Measurements from ENCODE around the gene CRACR2A.

Gene CRACR2A

DNA sequence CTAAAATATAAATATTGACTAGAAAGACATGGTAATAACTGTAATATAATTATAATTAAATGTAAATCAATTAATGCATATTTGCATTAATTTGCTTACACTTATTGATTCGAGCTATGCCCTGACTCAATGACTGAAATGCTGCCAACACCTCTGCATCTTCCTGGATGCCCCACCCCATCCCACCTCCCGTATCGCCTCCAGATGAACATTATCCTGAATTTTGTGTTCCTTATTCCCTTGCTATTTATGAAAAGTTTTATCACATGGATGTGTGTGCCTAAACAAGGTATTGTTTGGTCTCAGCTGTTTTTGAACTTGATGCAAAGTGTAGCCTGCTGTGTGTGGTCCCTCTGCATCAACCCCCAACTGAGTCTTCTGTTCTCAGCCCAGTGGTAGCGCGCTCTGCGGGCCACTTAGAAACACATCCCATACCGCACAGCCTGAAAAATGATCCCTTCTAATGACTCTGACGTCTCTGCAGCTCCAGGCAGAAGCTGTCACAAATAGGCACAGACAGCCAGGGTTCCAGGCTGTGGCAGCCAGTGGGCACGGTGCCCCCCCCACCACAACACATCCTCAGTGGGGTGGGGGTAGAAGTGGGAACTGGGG is 165.4 kb downstream of the CRACR2A start:
- TF ChIP-seq, protein P1, sequence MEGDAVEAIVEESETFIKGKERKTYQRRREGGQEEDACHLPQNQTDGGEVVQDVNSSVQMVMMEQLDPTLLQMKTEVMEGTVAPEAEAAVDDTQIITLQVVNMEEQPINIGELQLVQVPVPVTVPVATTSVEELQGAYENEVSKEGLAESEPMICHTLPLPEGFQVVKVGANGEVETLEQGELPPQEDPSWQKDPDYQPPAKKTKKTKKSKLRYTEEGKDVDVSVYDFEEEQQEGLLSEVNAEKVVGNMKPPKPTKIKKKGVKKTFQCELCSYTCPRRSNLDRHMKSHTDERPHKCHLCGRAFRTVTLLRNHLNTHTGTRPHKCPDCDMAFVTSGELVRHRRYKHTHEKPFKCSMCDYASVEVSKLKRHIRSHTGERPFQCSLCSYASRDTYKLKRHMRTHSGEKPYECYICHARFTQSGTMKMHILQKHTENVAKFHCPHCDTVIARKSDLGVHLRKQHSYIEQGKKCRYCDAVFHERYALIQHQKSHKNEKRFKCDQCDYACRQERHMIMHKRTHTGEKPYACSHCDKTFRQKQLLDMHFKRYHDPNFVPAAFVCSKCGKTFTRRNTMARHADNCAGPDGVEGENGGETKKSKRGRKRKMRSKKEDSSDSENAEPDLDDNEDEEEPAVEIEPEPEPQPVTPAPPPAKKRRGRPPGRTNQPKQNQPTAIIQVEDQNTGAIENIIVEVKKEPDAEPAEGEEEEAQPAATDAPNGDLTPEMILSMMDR (conservative IDR thresholded peaks at IDR 0.05) = no peak
- H3K27ac ChIP-seq = no peak overlapping the region

DNA sequence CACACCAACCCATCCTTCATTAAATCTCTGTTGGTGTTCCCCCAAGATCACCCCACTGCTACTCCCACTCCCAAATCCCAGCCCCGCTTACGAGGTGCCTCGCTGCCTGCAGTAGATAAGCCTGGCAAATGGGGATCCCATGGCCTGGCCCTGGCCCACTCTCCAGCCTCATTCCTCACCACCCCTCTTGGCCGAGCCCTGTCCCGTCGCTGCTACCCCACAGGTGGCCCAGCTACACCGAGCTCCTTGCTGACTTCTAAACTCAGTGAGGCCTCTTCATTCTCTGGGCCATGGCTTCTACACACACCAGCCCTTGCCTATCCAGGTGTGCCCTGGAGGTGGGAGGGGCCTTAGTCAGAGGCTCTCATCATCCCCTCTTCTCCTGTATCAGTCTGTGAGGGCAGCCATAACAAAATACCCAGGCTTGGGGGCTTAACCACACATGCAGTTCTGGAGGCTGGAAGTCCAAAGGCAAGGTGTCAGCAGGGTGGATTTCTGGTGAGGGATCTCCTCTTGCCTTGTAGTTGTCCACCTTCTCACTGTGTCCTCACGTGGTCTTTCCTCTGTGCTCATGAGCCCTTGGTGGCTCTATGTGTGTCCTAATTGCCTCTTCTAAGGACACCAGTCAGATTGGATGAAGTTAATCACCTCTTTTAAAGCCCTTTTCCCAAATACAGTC is 169.1 kb downstream of the CRACR2A start:
- no peak overlapping the region for H3K27ac ChIP-seq
- TF ChIP-seq, protein P1 (conservative IDR thresholded peaks at IDR 0.05) = no peak

DNA sequence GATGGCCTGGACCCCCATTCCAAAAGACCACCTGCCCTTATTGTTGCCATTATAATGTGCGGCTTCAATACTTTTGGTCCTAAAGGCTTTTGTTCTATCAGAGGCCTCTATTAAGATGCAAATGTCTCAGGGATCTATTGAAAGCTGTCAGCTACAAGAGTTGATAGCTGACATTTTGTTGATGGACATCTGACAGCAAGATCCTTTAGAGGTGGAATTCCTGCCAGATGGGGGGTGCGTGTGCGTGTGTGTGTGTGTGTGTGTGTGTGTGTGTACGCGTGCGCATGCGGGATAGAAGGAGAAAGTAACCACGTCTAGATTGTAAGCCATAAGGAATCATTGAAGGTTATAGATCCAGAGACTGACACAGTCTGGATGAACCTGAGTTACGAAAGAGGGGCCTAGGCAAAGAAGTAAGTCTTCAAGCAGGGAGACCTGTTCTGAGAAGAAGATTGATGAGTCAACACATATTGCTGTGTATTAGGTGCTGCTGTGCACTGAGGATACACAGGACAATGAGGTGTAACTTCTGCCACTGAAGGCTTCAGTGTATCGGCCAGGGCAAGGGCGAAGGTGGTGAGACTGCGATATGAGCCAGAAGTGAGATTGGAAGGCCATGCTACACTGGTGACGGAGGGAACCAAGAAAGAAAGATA is 172.7 kb downstream of the CRACR2A start:
- H3K27ac ChIP-seq = no peak overlapping the region
- TF ChIP-seq, protein P1 (conservative IDR thresholded peaks at IDR 0.05) = no peak

DNA sequence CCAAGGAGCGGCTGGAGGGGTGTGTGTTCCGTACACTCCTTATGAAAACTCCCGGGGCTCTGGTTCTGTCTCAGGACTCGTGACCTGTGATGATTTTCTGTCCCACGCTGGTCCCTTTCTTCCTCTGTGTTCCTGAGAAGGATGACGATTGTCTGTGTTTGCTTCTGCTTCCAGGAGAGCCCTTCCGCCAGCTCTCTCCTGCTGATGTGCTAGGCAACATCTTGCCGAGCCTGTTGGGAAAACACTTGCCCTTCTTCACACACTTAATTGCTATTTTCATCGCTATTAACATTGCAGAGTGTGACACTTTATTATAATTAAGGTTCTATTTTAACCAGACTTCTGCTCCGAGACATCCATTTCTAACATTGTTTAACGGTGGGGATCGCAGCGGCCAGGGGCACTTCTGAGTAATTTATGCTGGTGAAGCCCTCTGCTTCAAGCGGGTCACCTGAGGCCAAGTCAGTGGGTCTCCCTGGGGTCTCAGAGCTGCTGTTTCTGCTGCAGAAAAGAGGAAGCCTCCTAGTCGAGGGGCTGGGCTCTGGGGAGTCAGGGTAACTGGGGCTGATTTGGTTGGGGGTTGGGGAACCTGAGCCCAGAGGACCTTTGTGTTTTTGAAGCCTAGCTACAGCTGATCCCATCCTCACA is 173.3 kb downstream of the CRACR2A start:
- no peak overlapping the region for H3K27ac ChIP-seq
- TF ChIP-seq, protein P1 (conservative IDR thresholded peaks at IDR 0.05) = no peak

DNA sequence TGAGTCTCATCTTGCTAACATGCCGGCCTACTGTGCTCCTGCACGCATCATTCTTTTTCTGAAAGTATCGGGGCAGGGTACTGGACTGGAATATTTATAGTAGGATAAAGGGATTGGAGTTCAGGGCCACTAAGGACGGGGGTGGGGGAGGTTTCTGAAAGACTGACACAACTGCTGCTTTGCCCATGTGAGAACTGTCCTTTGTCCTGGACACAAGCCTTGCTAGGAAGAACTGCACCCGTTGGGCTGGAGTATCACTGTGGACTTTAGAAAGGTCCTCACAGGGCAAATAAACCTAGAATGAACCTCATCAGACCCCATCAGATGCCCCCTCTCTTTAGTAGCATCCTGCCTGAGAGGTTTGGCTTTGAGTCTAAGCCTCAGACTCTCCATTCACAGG is 174.4 kb downstream of the CRACR2A start:
- TF ChIP-seq, protein P1 (conservative IDR thresholded peaks at IDR 0.05) = no peak

DNA sequence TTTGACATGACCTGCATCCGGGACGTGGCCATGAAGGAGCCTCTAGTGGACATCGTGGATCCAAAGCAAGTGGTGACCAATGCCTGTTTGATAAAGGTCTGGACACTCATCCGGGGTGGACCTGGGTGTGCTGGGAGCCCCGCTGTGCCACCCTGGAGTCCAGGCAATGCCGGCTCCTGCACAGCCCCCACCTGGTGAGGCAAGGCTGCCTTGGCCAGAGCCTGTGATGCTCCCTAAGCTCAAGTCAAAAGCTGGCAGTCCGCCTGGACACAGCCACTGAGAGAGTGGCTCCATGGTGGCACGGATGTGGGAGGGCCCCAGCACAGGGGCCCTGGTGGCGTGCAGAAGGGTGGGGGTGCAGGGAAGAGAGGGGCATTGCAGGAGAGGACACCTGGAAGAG is 176.0 kb downstream of the CRACR2A start:
- TF ChIP-seq, protein P1 (conservative IDR thresholded peaks at IDR 0.05) = no peak

More for the DNA sequence above, 174.4 kb downstream of the CRACR2A start:
- no peak overlapping the region for H3K27ac ChIP-seq

DNA sequence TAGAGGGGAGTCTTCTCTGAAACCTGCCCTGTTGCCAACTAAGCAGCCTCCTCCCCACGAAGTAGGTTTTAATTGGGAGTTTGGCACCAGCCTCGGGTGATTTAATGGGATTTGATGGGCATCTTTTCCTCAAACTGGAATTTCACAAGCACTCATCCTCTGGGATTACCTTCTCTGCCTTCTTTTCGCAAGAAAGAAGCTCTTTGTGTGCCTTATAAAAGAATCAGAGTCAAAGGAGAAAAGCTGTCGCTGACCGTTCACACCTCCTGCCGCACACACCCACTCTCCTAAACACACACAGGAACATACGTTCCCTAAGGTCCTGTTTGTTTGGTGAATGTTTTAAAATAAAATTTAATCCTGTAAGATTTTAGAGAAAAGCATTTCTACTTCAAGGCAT is 177.9 kb downstream of the CRACR2A start:
- H3K27ac ChIP-seq = no peak overlapping the region
- TF ChIP-seq, protein P1 (conservative IDR thresholded peaks at IDR 0.05) = no peak

More for the DNA sequence above, 176.0 kb downstream of the CRACR2A start:
- H3K27ac ChIP-seq = no peak overlapping the region
